ENCODE measurements around the gene SDHAF2. TPM values are rescaled to one million over a fixed set of nuclear protein-coding genes. Genes with fewer than 3 reads are reported as not detected.

Gene SDHAF2
- total and polyA plus RNA-seq, 2 of the 13 experiments (the other 11 are each of a cell fraction or from before 2014, with no cell fraction given): 44.2 to 70.4 TPM

- TF ChIP-seq KDM4B (CRISPR knock-in tag; IDR thresholded peaks at IDR 0.05) (no peak), IRF2 (CRISPR knock-in tag; IDR thresholded peaks at IDR 0.05) (peak; percentile 50), ZNF530 (CRISPR knock-in tag; IDR thresholded peaks at IDR 0.05; ENCODE audit: low read depth) (no peak), MEIS2 (CRISPR knock-in tag; IDR thresholded peaks at IDR 0.05) (0 out of 2 replicates have a peak, but pooled peaks have one; percentile 34), ZNF263 (CRISPR knock-in tag; IDR thresholded peaks at IDR 0.05) (peak; percentile 87), CERS6 (CRISPR knock-in tag; IDR thresholded peaks at IDR 0.05) (no peak), ZNF670 (CRISPR knock-in tag; IDR thresholded peaks at IDR 0.05; ENCODE audit: borderline replicate concordance) (0 out of 2 replicates have a peak, but pooled peaks have one; percentile 2), TAF15 (IDR thresholded peaks at IDR 0.05; ENCODE audit: low read depth, low read length, poor library complexity, severe bottlenecking) (no peak), FOXK1 (CRISPR knock-in tag; IDR thresholded peaks at IDR 0.05; ENCODE audit: borderline replicate concordance, low read depth) (no peak), NR2C2 (CRISPR knock-in tag; IDR thresholded peaks at IDR 0.05; ENCODE audit: borderline replicate concordance) (peak; percentile 58; the same call in 1 of the 2 replicates), ZNF407 (CRISPR knock-in tag; IDR thresholded peaks at IDR 0.05; ENCODE audit: not compliant biosample characterization) (peak; percentile 61), HNRNPLL (IDR thresholded peaks at IDR 0.05; ENCODE audit: low read depth, low read length, poor library complexity, severe bottlenecking) (peak; percentile 75), POGK (CRISPR knock-in tag; conservative IDR thresholded peaks at IDR 0.05) (peak; percentile 83; the same call in 1 of the 2 replicates), REL (CRISPR knock-in tag; conservative IDR thresholded peaks at IDR 0.05) (no peak), ZBTB46 (CRISPR knock-in tag; IDR thresholded peaks at IDR 0.05; ENCODE audit: borderline replicate concordance) (no peak), KMT2B (CRISPR knock-in tag; IDR thresholded peaks at IDR 0.05) (no peak)
Measured at GRCh38 chr11:61488651-61489291, 58.8 kb downstream of the SDHAF2 start (continued).
